T-cell (primary cell): Measurements from ENCODE around the gene S1PR5. TPM values are rescaled to one million over a fixed set of nuclear protein-coding genes. Genes with fewer than 3 reads are reported as not detected.

Experiments
- ATAC-seq, 4 experiments: fragments of 200-7000 bp in 3 of 4; fragments of 150-1000 bp in 1 of 4; cut with Tn5 transposase; replicated peaks in 1 of 4; 1 replicate in 3 of 4; 2 replicates in 1 of 4; pipeline ENCODE4 v1.10.0; 2021; ENCODE audit warnings: moderate library complexity in 3 of 4, mild to moderate bottlenecking in 2 of 4, moderate number of reproducible peaks in 1 of 4
- CTCF ChIA-PET, 2 donors: fragments of 300-600 bp; sonication (Branson Sonifier 250); formaldehyde crosslinking; loops; one replicate each; lab custom pipeline; 2022; ENCODE audit warnings: antibody characterized with exemption in 2 of 2; lab: Charles Lee
- POLR2A ChIA-PET, 2 donors: fragments of 300-600 bp; sonication (Branson Sonifier 250); formaldehyde crosslinking; loops; one replicate each; lab custom pipeline; 2022; ENCODE audit warnings: antibody characterized with exemption in 2 of 2; lab: Charles Lee
- DNase-seq, 35 experiments: peaks; one replicate each; pipeline versions ENCODE4 v3.0.0 to v3.0.0-alpha.2; 2013 to 2023
- H3K27ac ChIP-seq: one replicate; pipeline ENCODE4 v1.5.1; 2013; ENCODE audit warnings: low read length
- H3K27me3 ChIP-seq, 2 experiments: replicated peaks in 1 of 2; 1 replicate in 1 of 2; 2 replicates in 1 of 2; pipeline versions ENCODE4 v1.6.1 to v1.7.0; 2013; ENCODE audit warnings: low read length in 1 of 2, mixed read lengths in 1 of 2; ENCODE audit not compliant: control insufficient read depth in 2 of 2, insufficient read depth in 2 of 2; ENCODE audit errors: extremely low read depth in 1 of 2
- H3K36me3 ChIP-seq, 2 donors: 1 replicate in 1 of 2; 2 replicates in 1 of 2; pipeline versions ENCODE4 v1.6.1 to v1.7.0; 2013; ENCODE audit warnings: low read length in 1 of 2; ENCODE audit not compliant: control insufficient read depth in 2 of 2, insufficient read depth in 1 of 2; ENCODE audit errors: extremely low read depth in 1 of 2
- H3K4me1 ChIP-seq, 2 experiments: 1 replicate in 1 of 2; 2 replicates in 1 of 2; pipeline versions ENCODE4 v1.6.1 to v1.7.0; 2013; ENCODE audit warnings: low read length in 2 of 2, mixed read lengths in 1 of 2; ENCODE audit not compliant: insufficient read depth in 2 of 2, control insufficient read depth in 1 of 2; ENCODE audit errors: extremely low read depth in 1 of 2
- H3K4me3 ChIP-seq, 2 donors: 1 replicate in 1 of 2; 2 replicates in 1 of 2; pipeline versions ENCODE4 v1.5.1 to v1.7.0; 2013; ENCODE audit warnings: mild to moderate bottlenecking in 2 of 2, low read length in 1 of 2, moderate library complexity in 1 of 2; ENCODE audit not compliant: control insufficient read depth in 1 of 2; ENCODE audit errors: extremely low read depth in 1 of 2
- H3K9me3 ChIP-seq: 2 replicates; pipeline ENCODE4 v1.7.0; 2013
- H3K27ac Mint-ChIP-seq, 2 donors: one replicate each; pipeline ENCODE4 v1.8.0; 2020 to 2021; ENCODE audit warnings: mild to moderate bottlenecking in 2 of 2, mixed read lengths in 2 of 2
- H3K27me3 Mint-ChIP-seq, 2 donors: one replicate each; pipeline ENCODE4 v1.8.0; 2021 to 2022; ENCODE audit warnings: mixed read lengths in 2 of 2
- H3K36me3 Mint-ChIP-seq: one replicate; pipeline ENCODE4 v1.8.0; 2021; ENCODE audit warnings: mixed read lengths
- H3K4me1 Mint-ChIP-seq, 3 donors: one replicate each; pipeline ENCODE4 v1.8.0; 2020 to 2022; ENCODE audit warnings: mixed read lengths in 3 of 3, mild to moderate bottlenecking in 1 of 3
- H3K4me3 Mint-ChIP-seq, 3 donors: one replicate each; pipeline ENCODE4 v1.8.0; 2020 to 2022; ENCODE audit warnings: mild to moderate bottlenecking in 3 of 3, mixed read lengths in 3 of 3, moderate library complexity in 3 of 3
- H3K9me3 Mint-ChIP-seq, 3 donors: one replicate each; pipeline ENCODE4 v1.8.0; 2020 to 2022; ENCODE audit warnings: mixed read lengths in 3 of 3
- WGBS: methylation state at CpG from one replicate; pipeline ENCODE4 v1.1.5; 2013; ENCODE audit warnings: missing lambda C conversion rate; ENCODE audit not compliant: insufficient coverage; 5-methylcytosine and 5-hydroxymethylcytosine counted together
- total RNA-seq, 35 experiments: library from RNA in 6 of 35; stranded (reverse) in 6 of 35; fragments of 120-200 nt in 1 of 35; gene quantifications; one replicate each; pipeline versions ENCODE4 v1.2.1 to v1.2.4 and lab custom pipeline; 2013 to 2026

S1PR5 gene
- total RNA-seq, 5 donors from 2014 or later (not counting 1 experiment from before 2014, with no cell fraction given): 1.9 to 25.0 (median 6.5) TPM

GRCh38 chr19:10519421-10519820 lies 2.2 kb upstream of the S1PR5 start:
- H3K9me3 Mint-ChIP-seq: no peaks in the 10 kb centered on the region
- 76% methylated on average over 4 of the region's 7 CpGs for WGBS
- ChIA-PET CTCF (no interaction called here), POLR2A (no interaction called here)
- Histone ChIP-seq H3K9me3 (no peaks in the 10 kb centered on the region), H3K36me3 (no peaks in the 10 kb centered on the region), H3K4me1 (peaks cover 13 to 83% of the 10 kb centered on the region in 2 experiments), H3K27me3 (peaks cover 14 to 64% of the 10 kb centered on the region in 2 experiments), H3K27ac (peak overlapping the region; percentile 72), H3K4me3 (peak overlapping the region in 1 of 2 donors; percentile 67)
- peaks cover 32 to 47% of the 10 kb centered on the region in 2 donors for H3K27me3 Mint-ChIP-seq
- no peak for DNase-seq
- peak overlapping the region; percentile 39 to 71 for H3K27ac Mint-ChIP-seq
- ATAC-seq: no peak
- peak overlapping the region in 1 of 3 donors; percentile 84 for H3K4me3 Mint-ChIP-seq
- H3K36me3 Mint-ChIP-seq: no peaks in the 10 kb centered on the region
- peaks cover 22 to 30% (median 25%) of the 10 kb centered on the region in 3 donors for H3K4me1 Mint-ChIP-seq

GRCh38 chr19:10518444-10519361 lies 1.5 kb upstream of the S1PR5 start:
- Histone ChIP-seq H3K27ac (peak overlapping the region; percentile 72), H3K4me1 (peaks cover 17 to 82% of the 10 kb centered on the region in 2 experiments), H3K4me3 (peak overlapping the region; percentile 56 to 67), H3K27me3 (peaks cover 14 to 71% of the 10 kb centered on the region in 2 experiments), H3K9me3 (no peaks in the 10 kb centered on the region), H3K36me3 (no peaks in the 10 kb centered on the region)
- peak overlapping the region; percentile 39 to 66 for H3K27ac Mint-ChIP-seq
- no peaks in the 10 kb centered on the region for H3K9me3 Mint-ChIP-seq
- no peaks in the 10 kb centered on the region for H3K36me3 Mint-ChIP-seq
- WGBS: 13% methylated on average over 24 of the region's 33 CpGs
- ChIA-PET CTCF (no interaction called here), POLR2A (no interaction called here)
- H3K4me3 Mint-ChIP-seq: peak overlapping the region; percentile 71 to 84 (median 72)
- peaks cover 24 to 33% (median 25%) of the 10 kb centered on the region in 3 donors for H3K4me1 Mint-ChIP-seq
- DNase-seq: peak in 15 of 35 experiments; percentile 15 to 68 (median 42)
- peaks cover 39 to 50% of the 10 kb centered on the region in 2 donors for H3K27me3 Mint-ChIP-seq
- ATAC-seq: peak in 1 of 4 experiments; percentile 28

DNA sequence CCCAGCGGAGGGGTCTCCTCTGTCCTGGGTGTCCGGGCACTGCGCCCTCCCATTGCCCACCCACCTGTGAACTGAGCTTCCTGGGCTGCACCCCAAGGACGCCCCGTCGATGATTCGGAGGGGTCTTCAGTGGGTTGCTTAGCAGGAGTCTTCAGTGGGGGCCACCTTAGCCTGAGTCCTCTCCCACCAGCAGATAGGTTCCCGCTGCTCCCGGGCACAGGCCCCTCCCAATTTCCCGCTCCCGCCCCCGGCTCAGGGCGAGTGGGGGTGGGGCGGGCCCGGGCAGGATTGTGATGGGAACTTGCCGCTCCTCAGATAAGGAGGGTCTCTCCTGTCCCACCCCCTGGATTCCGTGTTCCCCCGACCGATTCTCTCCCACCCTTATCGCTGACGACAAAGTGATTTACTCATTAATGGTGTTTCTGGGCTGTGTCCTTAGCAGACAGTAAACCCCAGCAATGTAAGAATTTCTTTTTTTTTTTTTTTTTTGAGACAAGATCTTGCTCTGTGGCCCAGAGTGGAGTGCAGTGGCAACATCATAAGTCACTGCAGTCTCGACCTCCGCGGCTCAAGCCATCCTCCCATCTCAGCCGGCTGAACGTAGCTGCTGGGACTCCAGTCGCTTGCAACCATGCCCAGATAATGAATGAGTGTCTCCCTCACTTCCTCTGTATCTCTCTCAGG lies 655 bp upstream of the S1PR5 start:
- DNase-seq: peak in 9 of 35 experiments; percentile 24 to 67 (median 29)
- no peaks in the 10 kb centered on the region for H3K9me3 ChIP-seq
- H3K36me3 ChIP-seq: no peaks in the 10 kb centered on the region
- peaks cover 25 to 38% (median 30%) of the 10 kb centered on the region in 3 donors for H3K4me1 Mint-ChIP-seq
- peak overlapping the region in 1 of 2 donors; percentile 66 for H3K27ac Mint-ChIP-seq
- peaks cover 17 to 85% of the 10 kb centered on the region in 2 experiments for H3K4me1 ChIP-seq
- peak overlapping the region; percentile 72 for H3K27ac ChIP-seq
- ChIA-PET CTCF (no interaction called here), POLR2A (no interaction called here)
- no peaks in the 10 kb centered on the region for H3K9me3 Mint-ChIP-seq
- H3K4me3 ChIP-seq: peak overlapping the region; percentile 56 to 67
- H3K27me3 ChIP-seq: peaks cover 14 to 78% of the 10 kb centered on the region in 2 experiments
- peaks cover 47 to 58% of the 10 kb centered on the region in 2 donors for H3K27me3 Mint-ChIP-seq
- peak; percentile 25 to 56 (median 34) for ATAC-seq
- peak overlapping the region; percentile 71 to 84 (median 72) for H3K4me3 Mint-ChIP-seq
- no peaks in the 10 kb centered on the region for H3K36me3 Mint-ChIP-seq
- 3% methylated on average over 6 of the region's 27 CpGs for WGBS

DNA sequence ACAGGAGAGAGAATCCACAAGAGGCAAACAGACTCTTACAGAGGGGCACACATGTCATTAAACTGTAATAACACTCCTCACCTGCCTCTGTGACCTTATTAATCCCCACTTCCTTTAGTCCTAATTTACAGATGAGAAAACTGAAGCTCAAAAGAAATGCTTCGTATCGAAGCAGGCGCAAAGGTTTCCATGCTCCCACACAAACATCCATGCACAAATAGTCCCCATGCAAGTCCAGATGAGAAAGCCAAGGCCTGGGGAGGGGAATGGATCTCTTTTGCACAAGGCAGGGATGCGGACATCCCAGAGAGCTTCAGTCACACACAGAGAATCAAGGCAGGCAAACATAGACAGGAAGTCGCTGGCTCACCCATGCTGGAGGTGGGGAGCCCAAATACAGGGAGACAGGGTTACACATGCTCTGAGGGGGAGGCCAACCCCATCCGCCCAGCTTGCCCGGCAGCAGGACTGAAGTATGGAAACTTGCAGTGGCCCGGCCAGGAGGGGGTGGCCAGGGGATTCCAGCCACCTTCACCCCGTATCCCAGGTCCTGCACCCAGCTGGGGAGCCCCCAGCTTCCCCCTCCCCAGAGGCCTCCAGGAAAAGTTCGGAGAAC lies 468 bp downstream of the S1PR5 start:
- Mint-ChIP-seq H3K27ac (peak overlapping the region in 1 of 2 donors; percentile 47), H3K4me1 (peaks cover 25 to 38% (median 30%) of the 10 kb centered on the region in 3 donors), H3K27me3 (peaks cover 48 to 61% of the 10 kb centered on the region in 2 donors), H3K9me3 (no peaks in the 10 kb centered on the region), H3K36me3 (no peaks in the 10 kb centered on the region), H3K4me3 (peak overlapping the region; percentile 66 to 72 (median 70))
- Histone ChIP-seq H3K36me3 (no peaks in the 10 kb centered on the region), H3K4me1 (peaks cover 17 to 85% of the 10 kb centered on the region in 2 experiments), H3K4me3 (peak overlapping the region; percentile 56 to 67), H3K27me3 (peaks cover 14 to 87% of the 10 kb centered on the region in 2 experiments), H3K9me3 (no peaks in the 10 kb centered on the region), H3K27ac (peak overlapping the region; percentile 80)
- POLR2A ChIA-PET: interaction anchor here (0.5 to 0.8 kb wide), 4 partner anchors 11 to 80 kb away, joined by 3 to 10 read pairs (median 5); partner anchors contain the start of gene ATG4D (in 1 of the 2)
- peak in 3 of 35 experiments; percentile 8 to 51 (median 26) for DNase-seq
- WGBS: 36% methylated on average over 6 of the region's 10 CpGs
- CTCF ChIA-PET: interaction anchor here (0.6 to 1.0 kb wide), 4 partner anchors 31 to 931 kb away, joined by 3 to 8 read pairs (median 7); no protein-coding TSS in a partner anchor
- no peak for ATAC-seq

DNA sequence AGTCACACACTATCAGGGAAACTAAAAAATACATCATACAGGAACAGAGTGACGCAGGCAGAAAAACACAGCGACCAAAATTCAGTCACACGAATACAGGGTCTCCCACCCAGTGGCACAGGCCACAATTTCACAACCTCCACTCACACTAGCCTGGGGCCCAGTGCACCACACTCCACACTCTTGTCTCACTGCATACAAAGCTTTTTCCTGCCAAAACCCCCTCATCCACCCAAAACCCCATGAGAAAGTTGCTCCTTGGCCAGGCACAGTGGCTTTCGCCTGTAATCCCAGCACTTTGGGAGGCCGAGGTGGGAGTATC lies 1.2 kb downstream of the S1PR5 start:
- Mint-ChIP-seq H3K27me3 (peaks cover 48 to 61% of the 10 kb centered on the region in 2 donors), H3K36me3 (no peaks in the 10 kb centered on the region), H3K9me3 (no peaks in the 10 kb centered on the region), H3K27ac (peak overlapping the region; percentile 14 to 30), H3K4me3 (peak overlapping the region; percentile 66 to 72 (median 70)), H3K4me1 (peaks cover 25 to 38% (median 30%) of the 10 kb centered on the region in 3 donors)
- ChIA-PET CTCF (interaction anchor here (0.7 to 1.0 kb wide), 2 partner anchors 88 to 932 kb away, joined by 3 to 8 read pairs; no protein-coding TSS in a partner anchor), POLR2A (interaction anchor here (0.5 to 0.8 kb wide), 2 partner anchors 22 to 81 kb away, joined by 3 to 5 read pairs; no protein-coding TSS in a partner anchor)
- Histone ChIP-seq H3K27ac (peak overlapping the region; percentile 80), H3K4me1 (peaks cover 17 to 80% of the 10 kb centered on the region in 2 experiments), H3K36me3 (no peaks in the 10 kb centered on the region), H3K9me3 (no peaks in the 10 kb centered on the region), H3K4me3 (peak overlapping the region in 1 of 2 donors; percentile 67), H3K27me3 (peaks cover 14 to 88% of the 10 kb centered on the region in 2 experiments)
- peak in 1 of 4 experiments; percentile 45 for ATAC-seq
- 87% methylated on average over 3 of the region's 5 CpGs for WGBS
- DNase-seq: peak in 28 of 35 experiments; percentile 37 to 78 (median 55)
